Measurements from ENCODE around the gene FBLN1.

The FBLN1 gene

DNA sequence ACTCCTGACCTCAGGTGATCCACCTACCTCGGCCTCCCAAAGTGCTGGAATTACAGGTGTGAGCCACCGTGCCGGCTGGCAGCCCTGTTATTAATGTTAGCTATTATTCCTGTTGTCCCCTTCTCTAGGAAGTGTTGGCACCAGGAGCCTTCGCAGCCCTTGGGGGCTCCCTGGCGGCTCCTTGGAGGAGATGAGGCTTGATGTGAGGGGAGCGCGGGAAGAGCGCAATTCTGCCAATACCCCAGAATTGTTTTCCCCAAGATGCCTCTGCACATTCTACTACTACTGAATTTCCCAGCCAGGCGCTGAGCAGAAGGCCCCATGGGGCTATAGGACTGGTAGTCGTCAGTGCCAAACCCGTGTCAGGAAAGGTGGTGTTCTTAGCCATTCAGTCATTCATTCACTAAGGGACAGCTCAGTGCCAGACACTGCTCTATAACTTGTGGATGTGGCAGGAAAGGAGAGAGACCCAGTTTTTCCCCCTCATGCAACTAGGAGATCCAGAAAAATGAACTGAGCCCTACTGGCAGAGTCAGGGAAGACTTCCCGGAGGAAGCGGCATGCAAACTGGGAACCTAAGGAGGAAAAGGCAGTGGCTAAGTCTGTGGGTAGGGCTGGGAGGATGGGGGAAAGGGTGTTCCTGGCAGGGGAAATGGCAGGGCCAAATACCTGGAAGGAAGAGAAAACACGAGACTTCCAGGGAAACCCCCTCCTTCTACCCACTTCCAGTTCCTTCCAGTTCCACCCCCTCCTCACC is 3.5 kb downstream of the FBLN1 start:
- Histone ChIP-seq H3K4me1 (peaks cover 32% of the 10 kb centered on the region), H3K27me3 (ENCODE audit: control insufficient read depth, insufficient read depth, low read length) (no peaks in the 10 kb centered on the region), H3K36me3 (ENCODE audit: control insufficient read depth, insufficient read depth, low read length) (no peaks in the 10 kb centered on the region)

DNA sequence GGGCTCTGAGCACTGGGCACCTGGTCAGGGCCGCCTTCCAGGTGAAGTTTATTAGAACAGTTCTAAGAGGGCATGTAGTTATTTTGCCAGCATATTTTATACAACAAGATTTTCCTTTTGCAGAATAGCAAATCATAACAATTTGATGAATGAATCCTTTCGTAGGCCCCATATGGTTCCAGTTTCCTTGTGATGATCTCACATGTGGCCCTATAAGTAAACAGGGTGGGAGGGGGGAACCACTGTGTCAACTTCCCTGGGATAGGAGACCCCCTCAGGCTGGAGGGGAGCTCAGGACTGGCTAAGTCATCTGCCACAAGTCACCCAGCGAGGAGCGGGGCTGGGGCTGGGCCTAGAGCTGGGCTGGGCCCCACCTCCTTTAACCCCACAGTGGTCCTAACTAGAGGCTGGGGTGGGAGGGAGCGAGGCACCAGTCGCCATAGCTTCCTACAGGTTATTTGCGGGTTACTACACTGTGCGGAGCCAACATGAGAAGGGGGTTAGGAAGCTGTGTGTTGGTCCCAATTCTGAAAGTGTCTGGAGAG is 4.2 kb downstream of the FBLN1 start:
- Histone ChIP-seq H3K79me2 (peaks cover 11% of the 10 kb centered on the region), H3K4me2 (ENCODE audit: low read length) (peak overlapping the region; percentile 4), H3K36me3 (ENCODE audit: control insufficient read depth, insufficient read depth, low read length) (no peaks in the 10 kb centered on the region), H3K9me3 (ENCODE audit: control insufficient read depth, low read length) (no peaks in the 10 kb centered on the region), H2AFZ (no peak overlapping the region), H3K27ac (peak overlapping the region; percentile 95), H3K4me1 (peaks cover 36% of the 10 kb centered on the region), H3K4me3 (ENCODE audit: low read depth, low read length) (no peak overlapping the region), H3K27me3 (ENCODE audit: control insufficient read depth, insufficient read depth, low read length) (no peaks in the 10 kb centered on the region), H3K9ac (no peak overlapping the region)
- TF ChIP-seq, protein P1, sequence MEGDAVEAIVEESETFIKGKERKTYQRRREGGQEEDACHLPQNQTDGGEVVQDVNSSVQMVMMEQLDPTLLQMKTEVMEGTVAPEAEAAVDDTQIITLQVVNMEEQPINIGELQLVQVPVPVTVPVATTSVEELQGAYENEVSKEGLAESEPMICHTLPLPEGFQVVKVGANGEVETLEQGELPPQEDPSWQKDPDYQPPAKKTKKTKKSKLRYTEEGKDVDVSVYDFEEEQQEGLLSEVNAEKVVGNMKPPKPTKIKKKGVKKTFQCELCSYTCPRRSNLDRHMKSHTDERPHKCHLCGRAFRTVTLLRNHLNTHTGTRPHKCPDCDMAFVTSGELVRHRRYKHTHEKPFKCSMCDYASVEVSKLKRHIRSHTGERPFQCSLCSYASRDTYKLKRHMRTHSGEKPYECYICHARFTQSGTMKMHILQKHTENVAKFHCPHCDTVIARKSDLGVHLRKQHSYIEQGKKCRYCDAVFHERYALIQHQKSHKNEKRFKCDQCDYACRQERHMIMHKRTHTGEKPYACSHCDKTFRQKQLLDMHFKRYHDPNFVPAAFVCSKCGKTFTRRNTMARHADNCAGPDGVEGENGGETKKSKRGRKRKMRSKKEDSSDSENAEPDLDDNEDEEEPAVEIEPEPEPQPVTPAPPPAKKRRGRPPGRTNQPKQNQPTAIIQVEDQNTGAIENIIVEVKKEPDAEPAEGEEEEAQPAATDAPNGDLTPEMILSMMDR (IDR thresholded peaks at IDR 0.05), result no peak

More for the DNA sequence above, 3.5 kb downstream of the FBLN1 start:
- Histone ChIP-seq H2AFZ (no peak overlapping the region), H3K27ac (peak overlapping the region; percentile 95), H3K9ac (no peak overlapping the region), H3K4me3 (ENCODE audit: low read depth, low read length) (no peak overlapping the region), H3K4me2 (ENCODE audit: low read length) (peak overlapping the region; percentile 3), H3K79me2 (peaks cover 11% of the 10 kb centered on the region), H3K9me3 (ENCODE audit: control insufficient read depth, low read length) (no peaks in the 10 kb centered on the region)
- TF ChIP-seq, protein P1 (IDR thresholded peaks at IDR 0.05), result no peak

DNA sequence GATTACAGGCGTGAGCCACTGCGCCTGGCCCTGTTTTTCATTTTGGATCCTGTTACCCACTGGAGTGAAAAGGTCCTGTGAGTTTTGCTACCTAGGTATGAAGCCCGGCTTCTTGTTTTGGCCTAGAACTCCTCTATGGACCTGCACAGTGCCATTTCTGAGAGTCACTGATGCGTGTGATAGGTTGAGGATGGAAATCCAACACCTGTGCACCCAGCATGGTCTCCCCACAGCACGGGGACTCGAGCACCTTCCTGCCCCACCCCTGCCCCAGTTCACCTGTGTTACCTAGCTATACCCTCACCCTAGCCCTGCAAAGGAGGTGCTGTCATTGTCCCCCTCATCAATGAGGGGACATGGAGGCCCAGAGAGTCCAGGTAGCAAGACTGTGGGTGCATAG is 5.1 kb downstream of the FBLN1 start:
- no peaks in the 10 kb centered on the region for H3K9me3 ChIP-seq (ENCODE audit: control insufficient read depth, low read length)
- peaks cover 11% of the 10 kb centered on the region for H3K79me2 ChIP-seq
- TF ChIP-seq, protein P1 (IDR thresholded peaks at IDR 0.05), result no peak
- H3K27me3 ChIP-seq (ENCODE audit: control insufficient read depth, insufficient read depth, low read length), result no peaks in the 10 kb centered on the region
- H3K9ac ChIP-seq, result no peak overlapping the region
- H3K4me3 ChIP-seq (ENCODE audit: low read depth, low read length), result no peak overlapping the region
- H3K4me1 ChIP-seq, result peaks cover 44% of the 10 kb centered on the region
- no peaks in the 10 kb centered on the region for H3K36me3 ChIP-seq (ENCODE audit: control insufficient read depth, insufficient read depth, low read length)
- H3K27ac ChIP-seq, result peak overlapping the region; percentile 95
- peak overlapping the region; percentile 11 for H3K4me2 ChIP-seq (ENCODE audit: low read length)
- no peak overlapping the region for H2AFZ ChIP-seq

DNA sequence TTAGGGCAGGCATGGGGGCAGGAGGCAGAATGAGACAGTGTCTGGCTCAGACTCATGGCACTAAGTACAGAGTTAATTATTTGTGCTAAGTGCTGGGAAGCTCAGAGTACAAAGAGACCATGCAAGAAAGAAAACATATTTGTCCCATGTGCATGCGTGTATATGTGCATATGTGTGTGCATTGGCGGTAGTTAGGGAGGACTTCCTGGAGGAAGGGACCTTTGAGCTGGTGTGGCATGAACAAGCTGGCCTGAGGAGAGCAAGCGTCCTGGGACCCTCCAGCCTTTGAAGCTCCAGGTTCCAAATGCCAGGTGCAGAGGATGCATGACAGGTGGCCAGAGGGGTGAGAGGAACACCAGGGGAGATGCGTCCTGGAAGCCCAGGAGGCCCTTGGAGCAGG is 6.1 kb downstream of the FBLN1 start:
- Histone ChIP-seq H3K79me2 (peaks cover 4% of the 10 kb centered on the region), H3K4me1 (peaks cover 49% of the 10 kb centered on the region), H3K9ac (no peak overlapping the region), H3K9me3 (ENCODE audit: control insufficient read depth, low read length) (no peaks in the 10 kb centered on the region), H3K27ac (peak overlapping the region; percentile 95), H3K4me2 (ENCODE audit: low read length) (no peak overlapping the region), H3K4me3 (ENCODE audit: low read depth, low read length) (no peak overlapping the region), H3K36me3 (ENCODE audit: control insufficient read depth, insufficient read depth, low read length) (no peaks in the 10 kb centered on the region), H3K27me3 (ENCODE audit: control insufficient read depth, insufficient read depth, low read length) (no peaks in the 10 kb centered on the region), H2AFZ (no peak overlapping the region)
- TF ChIP-seq, protein P1 (IDR thresholded peaks at IDR 0.05), result no peak
